HepG2 (cell line): ENCODE results near the gene PTPN20. TPM values are rescaled to one million over a fixed set of nuclear protein-coding genes. Genes with fewer than 3 reads are reported as not detected.

Source experiments
- ATAC-seq: fragments of 200-7000 bp; cut with Tn5 transposase; 3 replicates; pipeline ENCODE4 v1.9.1; 2020; ENCODE audit warnings: mild to moderate bottlenecking, moderate library complexity
- BruUV-seq: library from RNA; stranded (reverse); fragments of 400-500 nt; replicated peaks from 2 replicates; lab custom pipeline; 2021; lab: Mats Ljungman, UMichigan
- CTCF ChIA-PET: fragments of 300-600 bp; formaldehyde crosslinking; extraction: SDS; loops from one replicate; lab custom pipeline; 2021; ENCODE audit warnings: low total read pairs, inconsistent platforms, low intra/inter-chr PET ratio; lab: Yijun Ruan, JAX
- POLR2A ChIA-PET: fragments of 350-600 bp; sonication (Branson Sonifier 250); formaldehyde crosslinking; loops from one replicate; lab custom pipeline; 2020; ENCODE audit warnings: antibody characterized with exemption, inconsistent platforms; lab: Yijun Ruan, JAX
- DNase-seq: peaks from one replicate; pipeline ENCODE4 v3.0.0-alpha.2; 2015; ENCODE audit warnings: low spot score
- FAIRE-seq: peaks from 3 replicates; lab custom pipeline; 2011; peaks lifted over from hg19 to GRCh38; lab: Jason Lieb, UNC
- H2AFZ ChIP-seq: one replicate; pipeline ENCODE4 v1.6.1; 2011; ENCODE audit warnings: low read length, inconsistent platforms
- H3K27ac ChIP-seq: fragments of 300-600 bp; 3 replicates; pipeline ENCODE4 v1.8.0; 2011; ENCODE audit warnings: mixed run types, mild to moderate bottlenecking, mixed read lengths, low read length, inconsistent platforms; ENCODE audit not compliant: insufficient read depth; ENCODE audit errors: extremely low read length
- H3K27me3 ChIP-seq, 2 experiments: fragments of 200-600 bp in 1 of 2; 2 replicates in 1 of 2; 3 replicates in 1 of 2; pipeline versions ENCODE4 v1.6.0 to v1.8.0; 2011; ENCODE audit warnings: low read length in 2 of 2, mild to moderate bottlenecking in 2 of 2, moderate library complexity in 2 of 2, inconsistent platforms in 1 of 2; ENCODE audit not compliant: insufficient read depth in 2 of 2, control insufficient read depth in 1 of 2
- H3K36me3 ChIP-seq, 2 experiments: fragments of 200-600 bp in 1 of 2; replicated peaks in 1 of 2; 2 replicates in 1 of 2; 3 replicates in 1 of 2; pipeline versions ENCODE4 v1.5.1 to v1.8.0; 2011; ENCODE audit warnings: low read length in 2 of 2, inconsistent platforms in 1 of 2; ENCODE audit not compliant: insufficient read depth in 2 of 2, control insufficient read depth in 1 of 2
- H3K4me1 ChIP-seq: 2 replicates; pipeline ENCODE4 v1.5.1; 2012; ENCODE audit warnings: low read length, inconsistent platforms; ENCODE audit not compliant: insufficient read depth
- H3K4me2 ChIP-seq: 2 replicates; pipeline ENCODE4 v1.6.0; 2011; ENCODE audit warnings: low read depth, low read length, inconsistent platforms
- H3K4me3 ChIP-seq, 3 experiments: fragments of 200-600 bp in 1 of 3; sonication (generic), shearing (Covaris generic) in 1 of 3; replicated peaks in 1 of 3; 2 replicates each; pipeline ENCODE4 v1.5.1; 2011 to 2016; ENCODE audit warnings: low read length in 3 of 3, inconsistent platforms in 2 of 3, low read depth in 2 of 3, mild to moderate bottlenecking in 2 of 3, control low read depth in 1 of 3, mixed read lengths in 1 of 3; ENCODE audit not compliant: insufficient read depth in 1 of 3
- H3K79me2 ChIP-seq: one replicate; pipeline ENCODE4 v1.6.1; 2011; ENCODE audit warnings: low read length, inconsistent platforms; ENCODE audit not compliant: insufficient read depth
- H3K9ac ChIP-seq: 2 replicates; pipeline ENCODE4 v1.6.0; 2011; ENCODE audit warnings: mild to moderate bottlenecking, low read depth, low read length, inconsistent platforms; ENCODE audit not compliant: insufficient read depth
- H3K9me3 ChIP-seq: 2 replicates; pipeline ENCODE4 v1.5.1; 2012; ENCODE audit warnings: mild to moderate bottlenecking, low read length
- H4K20me1 ChIP-seq: 2 replicates; pipeline ENCODE4 v1.6.0; 2011; ENCODE audit warnings: inconsistent platforms, mild to moderate bottlenecking, low read length, moderate library complexity; ENCODE audit not compliant: insufficient read depth
- FOXK1 ChIP-seq: sonication (generic); formaldehyde crosslinking; IDR thresholded peaks from 2 replicates; pipeline ENCODE4 v1.4.0; 2020; ENCODE audit warnings: low read depth, missing genetic modification reagents, borderline replicate concordance
- MAFF ChIP-seq: IDR thresholded peaks from 2 replicates; pipeline ENCODE4 v1.6.1; 2011; ENCODE audit warnings: low read depth, low read length, improper control_type of control experiment
- NR2C2 ChIP-seq: sonication (generic); formaldehyde crosslinking; IDR thresholded peaks from 2 replicates; pipeline ENCODE4 v1.4.0; 2020; ENCODE audit warnings: missing genetic modification reagents, mild to moderate bottlenecking, moderate library complexity, borderline replicate concordance
- PLRG1 ChIP-seq: fragments of 450-650 bp; conservative IDR thresholded peaks from 2 replicates; pipeline ENCODE4 v1.6.1; 2016
- POGZ ChIP-seq: sonication (generic); formaldehyde crosslinking; IDR thresholded peaks from 2 replicates; pipeline ENCODE4 v1.4.0; 2020; ENCODE audit warnings: mild to moderate bottlenecking, missing genetic modification reagents
- ZNF460 ChIP-seq: sonication (generic); formaldehyde crosslinking; IDR thresholded peaks from 2 replicates; pipeline ENCODE4 v1.5.1; 2020; ENCODE audit warnings: missing genetic modification reagents, mild to moderate bottlenecking, borderline replicate concordance
- ZNF549 ChIP-seq: sonication (generic); formaldehyde crosslinking; IDR thresholded peaks from 2 replicates; pipeline ENCODE4 v1.5.0; 2020; ENCODE audit warnings: missing genetic modification reagents
- ZSCAN22 ChIP-seq: sonication (generic); formaldehyde crosslinking; IDR thresholded peaks from 2 replicates; pipeline ENCODE4 v1.4.0; 2020; ENCODE audit warnings: mild to moderate bottlenecking, missing genetic modification reagents
- WGBS: methylation state at CpG from one replicate; pipeline ENCODE4 v1.1.6; 2017; ENCODE audit warnings: low lambda C conversion rate; 5-methylcytosine and 5-hydroxymethylcytosine counted together
- in situ Hi-C: cut with HindIII; loops from 2 replicates; pipeline ENCODE4 v1.10.0; 2017; ENCODE audit warnings: low pct_unique_long_range_greater_than_20kb; ENCODE audit not compliant: extremely low pct_ligation_motif_present
- intact Hi-C: fragments of 100-400 bp; cut with micrococcal nuclease; formaldehyde crosslinking; loops from one replicate; pipeline ENCODE4 v1.10.0; 2022; ENCODE audit not compliant: unreplicated experiment
- polyA plus RNA-seq, 8 experiments: library from polyadenylated mRNA; depleted of rRNA in 3 of 8; stranded (reverse) in 7 of 8; unstranded in 1 of 8; fragments of >200 nt; fragmentation: Illumina TruSeq in 4 of 8; extraction: Trizol in 4 of 8; gene quantifications; 2 replicates each; pipeline versions ENCODE4 v1.2.1 to v1.2.3, GENCODE V29; 2011 to 2016; ENCODE audit warnings: low read depth in 4 of 8, missing spikeins in 1 of 8, mixed read lengths in 1 of 8; ENCODE audit not compliant: insufficient read depth in 1 of 8
- total RNA-seq, 5 experiments: library from RNA; depleted of rRNA; stranded (reverse); fragments of >200 nt; fragmentation: Illumina TruSeq; extraction: Trizol; gene quantifications; 2 replicates each; pipeline ENCODE4 v1.2.3, GENCODE V29; 2016; ENCODE audit warnings: low read depth in 1 of 5
- TF ChIP-seq, protein P1 (sequence below): IDR thresholded peaks from 2 replicates; pipeline ENCODE4 v1.6.1; 2016; ENCODE audit warnings: low read depth, missing genetic modification reagents, missing compliant biosample characterization

PTPN20 gene
- total and polyA plus RNA-seq, 2 of the 13 experiments (the other 11 are each of a cell fraction or from before 2014, with no cell fraction given) = not detected

DNA sequence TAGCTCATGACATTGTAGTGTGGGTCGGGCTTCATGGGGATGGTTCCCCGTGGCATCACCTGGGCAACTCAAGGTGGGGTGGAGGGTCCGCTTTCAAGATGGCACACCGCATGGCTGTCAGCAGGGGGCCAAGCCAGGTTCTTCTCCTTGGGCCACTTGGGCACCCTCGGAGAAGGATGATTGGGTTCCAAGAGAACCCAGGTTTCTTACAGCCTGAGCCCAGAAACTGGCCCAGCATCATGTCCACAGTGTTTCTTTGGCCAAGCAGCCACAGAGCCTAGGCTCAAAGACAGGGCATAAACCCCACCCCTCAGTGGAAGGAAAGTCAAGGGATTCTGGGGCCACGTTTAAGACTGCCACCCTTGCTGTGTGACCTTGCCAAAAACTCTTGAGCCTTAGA lies 110.6 kb downstream of the PTPN20 start (continued):
- TF ChIP-seq, protein P1, sequence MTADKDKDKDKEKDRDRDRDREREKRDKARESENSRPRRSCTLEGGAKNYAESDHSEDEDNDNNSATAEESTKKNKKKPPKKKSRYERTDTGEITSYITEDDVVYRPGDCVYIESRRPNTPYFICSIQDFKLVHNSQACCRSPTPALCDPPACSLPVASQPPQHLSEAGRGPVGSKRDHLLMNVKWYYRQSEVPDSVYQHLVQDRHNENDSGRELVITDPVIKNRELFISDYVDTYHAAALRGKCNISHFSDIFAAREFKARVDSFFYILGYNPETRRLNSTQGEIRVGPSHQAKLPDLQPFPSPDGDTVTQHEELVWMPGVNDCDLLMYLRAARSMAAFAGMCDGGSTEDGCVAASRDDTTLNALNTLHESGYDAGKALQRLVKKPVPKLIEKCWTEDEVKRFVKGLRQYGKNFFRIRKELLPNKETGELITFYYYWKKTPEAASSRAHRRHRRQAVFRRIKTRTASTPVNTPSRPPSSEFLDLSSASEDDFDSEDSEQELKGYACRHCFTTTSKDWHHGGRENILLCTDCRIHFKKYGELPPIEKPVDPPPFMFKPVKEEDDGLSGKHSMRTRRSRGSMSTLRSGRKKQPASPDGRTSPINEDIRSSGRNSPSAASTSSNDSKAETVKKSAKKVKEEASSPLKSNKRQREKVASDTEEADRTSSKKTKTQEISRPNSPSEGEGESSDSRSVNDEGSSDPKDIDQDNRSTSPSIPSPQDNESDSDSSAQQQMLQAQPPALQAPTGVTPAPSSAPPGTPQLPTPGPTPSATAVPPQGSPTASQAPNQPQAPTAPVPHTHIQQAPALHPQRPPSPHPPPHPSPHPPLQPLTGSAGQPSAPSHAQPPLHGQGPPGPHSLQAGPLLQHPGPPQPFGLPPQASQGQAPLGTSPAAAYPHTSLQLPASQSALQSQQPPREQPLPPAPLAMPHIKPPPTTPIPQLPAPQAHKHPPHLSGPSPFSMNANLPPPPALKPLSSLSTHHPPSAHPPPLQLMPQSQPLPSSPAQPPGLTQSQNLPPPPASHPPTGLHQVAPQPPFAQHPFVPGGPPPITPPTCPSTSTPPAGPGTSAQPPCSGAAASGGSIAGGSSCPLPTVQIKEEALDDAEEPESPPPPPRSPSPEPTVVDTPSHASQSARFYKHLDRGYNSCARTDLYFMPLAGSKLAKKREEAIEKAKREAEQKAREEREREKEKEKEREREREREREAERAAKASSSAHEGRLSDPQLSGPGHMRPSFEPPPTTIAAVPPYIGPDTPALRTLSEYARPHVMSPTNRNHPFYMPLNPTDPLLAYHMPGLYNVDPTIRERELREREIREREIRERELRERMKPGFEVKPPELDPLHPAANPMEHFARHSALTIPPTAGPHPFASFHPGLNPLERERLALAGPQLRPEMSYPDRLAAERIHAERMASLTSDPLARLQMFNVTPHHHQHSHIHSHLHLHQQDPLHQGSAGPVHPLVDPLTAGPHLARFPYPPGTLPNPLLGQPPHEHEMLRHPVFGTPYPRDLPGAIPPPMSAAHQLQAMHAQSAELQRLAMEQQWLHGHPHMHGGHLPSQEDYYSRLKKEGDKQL = no peak
- TF ChIP-seq ZNF549 (no peak), MAFF (no peak), PLRG1 (no peak), POGZ (CRISPR knock-in tag) (no peak), ZNF460 (CRISPR knock-in tag) (no peak)

DNA sequence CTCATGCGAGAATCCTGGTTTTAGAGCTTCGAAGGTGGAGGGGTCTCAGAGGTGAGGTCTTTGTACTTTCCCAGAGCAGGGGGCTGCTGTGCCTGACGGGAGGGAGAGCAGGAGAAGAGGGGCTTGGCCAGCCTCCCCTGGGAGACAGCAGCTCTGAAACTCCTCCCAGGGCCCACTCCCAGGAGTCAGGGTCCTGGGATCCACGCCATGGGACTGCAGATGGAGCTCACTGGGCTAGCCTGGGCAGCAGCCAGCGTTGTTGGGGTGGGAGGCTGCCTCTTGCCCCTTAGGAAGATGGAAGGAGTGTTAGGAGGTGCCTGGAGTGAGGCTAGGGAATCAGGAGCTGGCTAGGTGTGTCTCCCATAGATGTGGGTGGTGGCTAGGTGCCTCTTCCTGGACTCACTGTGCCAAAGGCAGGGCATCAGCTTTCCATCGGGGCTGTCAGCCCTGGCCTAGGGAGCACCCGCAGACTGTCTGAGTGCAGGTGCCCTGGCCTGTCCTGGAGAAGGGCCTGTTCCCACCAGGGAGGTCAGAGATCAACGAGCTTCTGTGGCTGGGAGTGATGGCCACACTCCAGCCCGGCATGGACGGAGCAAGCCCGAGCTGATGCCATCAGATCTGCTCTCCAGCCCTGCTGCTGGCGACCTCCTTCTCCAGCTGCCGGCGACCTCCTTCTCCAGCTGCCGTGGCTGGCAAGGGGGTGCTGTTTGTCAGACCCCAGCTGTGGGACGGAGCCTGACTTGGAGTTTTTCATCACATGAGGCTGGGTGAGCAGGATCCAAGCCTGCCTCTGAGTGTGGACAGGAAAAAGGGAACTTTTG lies 111.3 kb downstream of the PTPN20 start:
- Histone ChIP-seq H3K27ac (no peak overlapping the region), H4K20me1 (no peaks in the 10 kb centered on the region), H2AFZ (no peak overlapping the region), H3K36me3 (no peaks in the 10 kb centered on the region), H3K4me3 (no peak overlapping the region; a peak in 1 of 6 replicates), H3K9me3 (no peaks in the 10 kb centered on the region), H3K4me1 (peaks cover 14% of the 10 kb centered on the region), H3K79me2 (no peaks in the 10 kb centered on the region), H3K9ac (no peak overlapping the region), H3K27me3 (peaks cover 1 to 17% of the 10 kb centered on the region in 2 experiments), H3K4me2 (peak overlapping the region; percentile 56)
- ChIA-PET CTCF (interaction anchor here (1.2 kb wide), 1 partner anchor 290 kb away, joined by 3 read pairs; no protein-coding TSS in a partner anchor), POLR2A (no interaction called here)
- intact Hi-C loops = no loop called here
- in situ Hi-C loops = loop anchor here (10.0 kb wide), 1 partner anchor 282 kb away; the partner anchor contains the start of gene GDF10
- no TSS peak for BruUV-seq
- no peak for DNase-seq
- FAIRE-seq = no peak
- WGBS = 44% methylated on average over 6 of the region's 16 CpGs
- TF ChIP-seq NR2C2 (CRISPR knock-in tag) = 0 out of 2 replicates have a peak, but pooled peaks have one; percentile 36
- TF ChIP-seq ZSCAN22 = peak; percentile 58; the same call in 1 of the 2 replicates
- TF ChIP-seq FOXK1 (CRISPR knock-in tag) = no peak
- ATAC-seq = peak; percentile 55
